WTC11 (cell line): ENCODE data around the gene NFAT5.

ENCODE experiments used
- CBFB ChIP-seq: sonication (generic); formaldehyde crosslinking; IDR thresholded peaks from 2 replicates; pipeline ENCODE4 v1.8.1; 2022; ENCODE audit warnings: mild to moderate bottlenecking, low read depth, missing genetic modification reagents
- CREB1 ChIP-seq: sonication (generic); formaldehyde crosslinking; IDR thresholded peaks from 2 replicates; pipeline ENCODE4 v1.8.0; 2023; ENCODE audit warnings: mild to moderate bottlenecking, missing genetic modification reagents
- FOXJ3 ChIP-seq: sonication (generic); formaldehyde crosslinking; IDR thresholded peaks from 2 replicates; pipeline ENCODE4 v1.9.0; 2021; ENCODE audit warnings: missing genetic modification reagents, mild to moderate bottlenecking, borderline replicate concordance
- ZNF121 ChIP-seq: sonication (generic); formaldehyde crosslinking; IDR thresholded peaks from 2 replicates; pipeline ENCODE4 v1.8.0; 2023; ENCODE audit warnings: missing genetic modification reagents
- TF ChIP-seq, protein P1 (sequence below): fragments of 200-600 bp; IDR thresholded peaks from 2 replicates; pipeline ENCODE4 v1.8.0; 2022; ENCODE audit warnings: antibody characterized with exemption
- TF ChIP-seq, protein P2 (sequence below): sonication (generic); formaldehyde crosslinking; IDR thresholded peaks from 2 replicates; pipeline ENCODE4 v1.8.0; 2023; ENCODE audit warnings: missing genetic modification reagents
- TF ChIP-seq, protein P3 (sequence below): sonication (generic); formaldehyde crosslinking; IDR thresholded peaks from 2 replicates; pipeline ENCODE4 v1.8.1; 2023; ENCODE audit warnings: mild to moderate bottlenecking, moderate library complexity, missing genetic modification reagents
- TF ChIP-seq, protein P4 (sequence below): sonication (generic); formaldehyde crosslinking; conservative IDR thresholded peaks from 2 replicates; pipeline ENCODE4 v1.8.1; 2023; ENCODE audit warnings: mild to moderate bottlenecking, low read depth, missing genetic modification reagents, moderate library complexity
- TF ChIP-seq, protein P5 (sequence below): sonication (generic); formaldehyde crosslinking; IDR thresholded peaks from 2 replicates; pipeline ENCODE4 v1.8.0; 2022; ENCODE audit warnings: mild to moderate bottlenecking, missing genetic modification reagents

DNA sequence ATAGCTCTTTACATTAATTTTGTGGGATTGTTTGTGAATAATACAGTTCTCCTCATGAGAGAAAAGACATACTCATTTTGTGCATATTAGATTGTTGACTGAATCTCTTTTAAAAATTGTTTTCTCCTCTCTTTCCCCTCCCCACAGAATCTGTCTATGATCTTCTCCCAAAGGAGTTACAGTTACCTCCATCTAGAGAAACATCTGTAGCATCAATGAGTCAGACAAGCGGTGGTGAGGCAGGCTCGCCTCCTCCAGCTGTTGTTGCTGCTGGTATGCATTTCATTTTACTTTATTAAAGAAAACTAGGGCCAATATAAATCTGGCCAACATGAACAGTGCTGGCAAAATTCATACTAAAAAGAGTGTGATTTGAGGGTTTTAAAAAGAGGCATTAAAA, 60.5 kb downstream of the NFAT5 start:
- TF ChIP-seq FOXJ3 (CRISPR knock-in tag) (no peak), CREB1 (CRISPR knock-in tag) (no peak), ZNF121 (CRISPR knock-in tag) (no peak), CBFB (CRISPR knock-in tag) (no peak)
- TF ChIP-seq, protein P1, sequence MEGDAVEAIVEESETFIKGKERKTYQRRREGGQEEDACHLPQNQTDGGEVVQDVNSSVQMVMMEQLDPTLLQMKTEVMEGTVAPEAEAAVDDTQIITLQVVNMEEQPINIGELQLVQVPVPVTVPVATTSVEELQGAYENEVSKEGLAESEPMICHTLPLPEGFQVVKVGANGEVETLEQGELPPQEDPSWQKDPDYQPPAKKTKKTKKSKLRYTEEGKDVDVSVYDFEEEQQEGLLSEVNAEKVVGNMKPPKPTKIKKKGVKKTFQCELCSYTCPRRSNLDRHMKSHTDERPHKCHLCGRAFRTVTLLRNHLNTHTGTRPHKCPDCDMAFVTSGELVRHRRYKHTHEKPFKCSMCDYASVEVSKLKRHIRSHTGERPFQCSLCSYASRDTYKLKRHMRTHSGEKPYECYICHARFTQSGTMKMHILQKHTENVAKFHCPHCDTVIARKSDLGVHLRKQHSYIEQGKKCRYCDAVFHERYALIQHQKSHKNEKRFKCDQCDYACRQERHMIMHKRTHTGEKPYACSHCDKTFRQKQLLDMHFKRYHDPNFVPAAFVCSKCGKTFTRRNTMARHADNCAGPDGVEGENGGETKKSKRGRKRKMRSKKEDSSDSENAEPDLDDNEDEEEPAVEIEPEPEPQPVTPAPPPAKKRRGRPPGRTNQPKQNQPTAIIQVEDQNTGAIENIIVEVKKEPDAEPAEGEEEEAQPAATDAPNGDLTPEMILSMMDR, result no peak
- TF ChIP-seq, protein P2, sequence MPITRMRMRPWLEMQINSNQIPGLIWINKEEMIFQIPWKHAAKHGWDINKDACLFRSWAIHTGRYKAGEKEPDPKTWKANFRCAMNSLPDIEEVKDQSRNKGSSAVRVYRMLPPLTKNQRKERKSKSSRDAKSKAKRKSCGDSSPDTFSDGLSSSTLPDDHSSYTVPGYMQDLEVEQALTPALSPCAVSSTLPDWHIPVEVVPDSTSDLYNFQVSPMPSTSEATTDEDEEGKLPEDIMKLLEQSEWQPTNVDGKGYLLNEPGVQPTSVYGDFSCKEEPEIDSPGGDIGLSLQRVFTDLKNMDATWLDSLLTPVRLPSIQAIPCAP (CRISPR knock-in tag), result no peak
- TF ChIP-seq, protein P3, sequence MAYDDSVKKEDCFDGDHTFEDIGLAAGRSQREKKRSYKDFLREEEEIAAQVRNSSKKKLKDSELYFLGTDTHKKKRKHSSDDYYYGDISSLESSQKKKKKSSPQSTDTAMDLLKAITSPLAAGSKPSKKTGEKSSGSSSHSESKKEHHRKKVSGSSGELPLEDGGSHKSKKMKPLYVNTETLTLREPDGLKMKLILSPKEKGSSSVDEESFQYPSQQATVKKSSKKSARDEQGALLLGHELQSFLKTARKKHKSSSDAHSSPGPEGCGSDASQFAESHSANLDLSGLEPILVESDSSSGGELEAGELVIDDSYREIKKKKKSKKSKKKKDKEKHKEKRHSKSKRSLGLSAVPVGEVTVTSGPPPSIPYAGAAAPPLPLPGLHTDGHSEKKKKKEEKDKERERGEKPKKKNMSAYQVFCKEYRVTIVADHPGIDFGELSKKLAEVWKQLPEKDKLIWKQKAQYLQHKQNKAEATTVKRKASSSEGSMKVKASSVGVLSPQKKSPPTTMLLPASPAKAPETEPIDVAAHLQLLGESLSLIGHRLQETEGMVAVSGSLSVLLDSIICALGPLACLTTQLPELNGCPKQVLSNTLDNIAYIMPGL, result no peak
- TF ChIP-seq, protein P4, sequence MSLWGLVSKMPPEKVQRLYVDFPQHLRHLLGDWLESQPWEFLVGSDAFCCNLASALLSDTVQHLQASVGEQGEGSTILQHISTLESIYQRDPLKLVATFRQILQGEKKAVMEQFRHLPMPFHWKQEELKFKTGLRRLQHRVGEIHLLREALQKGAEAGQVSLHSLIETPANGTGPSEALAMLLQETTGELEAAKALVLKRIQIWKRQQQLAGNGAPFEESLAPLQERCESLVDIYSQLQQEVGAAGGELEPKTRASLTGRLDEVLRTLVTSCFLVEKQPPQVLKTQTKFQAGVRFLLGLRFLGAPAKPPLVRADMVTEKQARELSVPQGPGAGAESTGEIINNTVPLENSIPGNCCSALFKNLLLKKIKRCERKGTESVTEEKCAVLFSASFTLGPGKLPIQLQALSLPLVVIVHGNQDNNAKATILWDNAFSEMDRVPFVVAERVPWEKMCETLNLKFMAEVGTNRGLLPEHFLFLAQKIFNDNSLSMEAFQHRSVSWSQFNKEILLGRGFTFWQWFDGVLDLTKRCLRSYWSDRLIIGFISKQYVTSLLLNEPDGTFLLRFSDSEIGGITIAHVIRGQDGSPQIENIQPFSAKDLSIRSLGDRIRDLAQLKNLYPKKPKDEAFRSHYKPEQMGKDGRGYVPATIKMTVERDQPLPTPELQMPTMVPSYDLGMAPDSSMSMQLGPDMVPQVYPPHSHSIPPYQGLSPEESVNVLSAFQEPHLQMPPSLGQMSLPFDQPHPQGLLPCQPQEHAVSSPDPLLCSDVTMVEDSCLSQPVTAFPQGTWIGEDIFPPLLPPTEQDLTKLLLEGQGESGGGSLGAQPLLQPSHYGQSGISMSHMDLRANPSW (CRISPR knock-in tag), result no peak
- TF ChIP-seq, protein P5, sequence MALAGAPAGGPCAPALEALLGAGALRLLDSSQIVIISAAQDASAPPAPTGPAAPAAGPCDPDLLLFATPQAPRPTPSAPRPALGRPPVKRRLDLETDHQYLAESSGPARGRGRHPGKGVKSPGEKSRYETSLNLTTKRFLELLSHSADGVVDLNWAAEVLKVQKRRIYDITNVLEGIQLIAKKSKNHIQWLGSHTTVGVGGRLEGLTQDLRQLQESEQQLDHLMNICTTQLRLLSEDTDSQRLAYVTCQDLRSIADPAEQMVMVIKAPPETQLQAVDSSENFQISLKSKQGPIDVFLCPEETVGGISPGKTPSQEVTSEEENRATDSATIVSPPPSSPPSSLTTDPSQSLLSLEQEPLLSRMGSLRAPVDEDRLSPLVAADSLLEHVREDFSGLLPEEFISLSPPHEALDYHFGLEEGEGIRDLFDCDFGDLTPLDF (CRISPR knock-in tag), result no peak
